Measurements from ENCODE around the gene MCOLN3. TPM values are rescaled to one million over a fixed set of nuclear protein-coding genes. Genes with fewer than 3 reads are reported as not detected.

MCOLN3 gene
- total RNA-seq: 0.21 TPM in 1 of 3 replicates, not detected in the others
- long read RNA-seq: 0 reads

GRCh38 chr1:85048296-85049064 is at the start of gene MCOLN3:
Gene MCOLN3, minus strand, starts transcription at chr1:85048500. Its CDS starts 3,140 bp downstream, at chr1:85045360.
- no peak within 1 kb of the TSS for H3K27ac Mint-ChIP-seq (ENCODE audit: unreplicated experiment)
- H3K36me3 Mint-ChIP-seq (ENCODE audit: low read depth): no peaks in the 10 kb centered on the region
- no peak for TF ChIP-seq CTCF (IDR thresholded peaks at IDR 0.05)
- peaks cover 3% of the 10 kb centered on the region for H3K4me1 Mint-ChIP-seq (ENCODE audit: low read depth)
- H3K9me3 Mint-ChIP-seq (ENCODE audit: low read depth): no peaks in the 10 kb centered on the region
- H3K27me3 Mint-ChIP-seq (ENCODE audit: low read depth): peaks cover 58% of the 10 kb centered on the region
- DNase-seq (ENCODE audit: low spot score): peak; percentile 71
- H3K4me3 Mint-ChIP-seq (ENCODE audit: unreplicated experiment): peak within 1 kb of the TSS; percentile 56

GRCh38 chr1:85093644-85094043 is 45.3 kb upstream of the MCOLN3 start:
- Mint-ChIP-seq H3K27ac (ENCODE audit: unreplicated experiment) (no peak overlapping the region), H3K27me3 (ENCODE audit: low read depth) (peaks cover 5% of the 10 kb centered on the region), H3K4me1 (ENCODE audit: low read depth) (no peaks in the 10 kb centered on the region), H3K4me3 (ENCODE audit: unreplicated experiment) (no peak overlapping the region), H3K36me3 (ENCODE audit: low read depth) (peaks cover 2% of the 10 kb centered on the region), H3K9me3 (ENCODE audit: low read depth) (no peaks in the 10 kb centered on the region)
- no peak for DNase-seq (ENCODE audit: low spot score)
- TF ChIP-seq CTCF (IDR thresholded peaks at IDR 0.05): no peak

GRCh38 chr1:85091671-85092280 is 43.5 kb upstream of the MCOLN3 start:
- Mint-ChIP-seq H3K27me3 (ENCODE audit: low read depth) (peaks cover 5% of the 10 kb centered on the region), H3K4me1 (ENCODE audit: low read depth) (no peaks in the 10 kb centered on the region), H3K36me3 (ENCODE audit: low read depth) (peaks cover 2% of the 10 kb centered on the region), H3K9me3 (ENCODE audit: low read depth) (no peaks in the 10 kb centered on the region), H3K27ac (ENCODE audit: unreplicated experiment) (no peak overlapping the region), H3K4me3 (ENCODE audit: unreplicated experiment) (no peak overlapping the region)
- DNase-seq (ENCODE audit: low spot score): no peak
- no peak for TF ChIP-seq CTCF (IDR thresholded peaks at IDR 0.05)

- no peak for DNase-seq (ENCODE audit: low spot score)
- H3K36me3 Mint-ChIP-seq (ENCODE audit: low read depth): peaks cover under 1% of the 10 kb centered on the region
- H3K27me3 Mint-ChIP-seq (ENCODE audit: low read depth): peaks cover 2% of the 10 kb centered on the region
- no peaks in the 10 kb centered on the region for H3K4me1 Mint-ChIP-seq (ENCODE audit: low read depth)
- no peak overlapping the region for H3K4me3 Mint-ChIP-seq (ENCODE audit: unreplicated experiment)
- H3K27ac Mint-ChIP-seq (ENCODE audit: unreplicated experiment): no peak overlapping the region
- H3K9me3 Mint-ChIP-seq (ENCODE audit: low read depth): no peaks in the 10 kb centered on the region
- TF ChIP-seq CTCF (IDR thresholded peaks at IDR 0.05): no peak
Measured at GRCh38 chr1:85090225-85090624, 41.9 kb upstream of the MCOLN3 start.

GRCh38 chr1:85089203-85089602 is 40.9 kb upstream of the MCOLN3 start:
- H3K4me3 Mint-ChIP-seq (ENCODE audit: unreplicated experiment): no peak overlapping the region
- no peak for TF ChIP-seq CTCF (IDR thresholded peaks at IDR 0.05)
- H3K36me3 Mint-ChIP-seq (ENCODE audit: low read depth): peaks cover 2% of the 10 kb centered on the region
- no peaks in the 10 kb centered on the region for H3K9me3 Mint-ChIP-seq (ENCODE audit: low read depth)
- no peak for DNase-seq (ENCODE audit: low spot score)
- H3K27ac Mint-ChIP-seq (ENCODE audit: unreplicated experiment): no peak overlapping the region
- H3K4me1 Mint-ChIP-seq (ENCODE audit: low read depth): no peaks in the 10 kb centered on the region
- peaks cover 6% of the 10 kb centered on the region for H3K27me3 Mint-ChIP-seq (ENCODE audit: low read depth)
